GM19452 (cell line): ENCODE data around the gene OPCML.

Experiments
- ATAC-seq: cut with Tn5 transposase; IDR thresholded peaks from one replicate; pipeline ENCODE4 v1.9.1; 2021; ENCODE audit not compliant: unreplicated experiment

Gene OPCML

GRCh38 chr11:132831272-132831671, 701.0 kb downstream of the OPCML start:
- ATAC-seq, result no peak

- no peak for ATAC-seq
Observed at GRCh38 chr11:132824642-132825041, 707.7 kb downstream of the OPCML start.

- ATAC-seq, result no peak
Observed at GRCh38 chr11:132822276-132822675, 710.0 kb downstream of the OPCML start.

GRCh38 chr11:132821499-132821898, 710.8 kb downstream of the OPCML start:
- no peak for ATAC-seq

GRCh38 chr11:132821014-132821413, 711.3 kb downstream of the OPCML start:
- no peak for ATAC-seq

- ATAC-seq, result no peak
Observed at GRCh38 chr11:132818951-132819350, 713.4 kb downstream of the OPCML start.

GRCh38 chr11:132817387-132817786, 714.9 kb downstream of the OPCML start:
- ATAC-seq, result no peak

- ATAC-seq, result no peak
Observed at GRCh38 chr11:132814410-132814809, 717.9 kb downstream of the OPCML start.

GRCh38 chr11:132811649-132812048, 720.7 kb downstream of the OPCML start:
- no peak for ATAC-seq

GRCh38 chr11:132809070-132809469, 723.2 kb downstream of the OPCML start:
- no peak for ATAC-seq

GRCh38 chr11:132804258-132804657, 728.0 kb downstream of the OPCML start:
- ATAC-seq, result no peak

GRCh38 chr11:132803436-132803835, 728.9 kb downstream of the OPCML start:
- no peak for ATAC-seq

- no peak for ATAC-seq
Observed at GRCh38 chr11:132802947-132803346, 729.4 kb downstream of the OPCML start.

- no peak for ATAC-seq
Observed at GRCh38 chr11:132793831-132794230, 738.5 kb downstream of the OPCML start.

GRCh38 chr11:132792341-132793140, 739.8 kb downstream of the OPCML start:
- ATAC-seq, result no peak

- no peak for ATAC-seq
Observed at GRCh38 chr11:132790971-132791370, 741.3 kb downstream of the OPCML start.

- no peak for ATAC-seq
Observed at GRCh38 chr11:132790466-132790865, 741.8 kb downstream of the OPCML start.

GRCh38 chr11:132788816-132789325, 743.4 kb downstream of the OPCML start:
- no peak for ATAC-seq

- ATAC-seq, result no peak
Observed at GRCh38 chr11:132785878-132786277, 746.4 kb downstream of the OPCML start.

- no peak for ATAC-seq
Observed at GRCh38 chr11:132784441-132784840, 747.9 kb downstream of the OPCML start.

- ATAC-seq, result no peak
Observed at GRCh38 chr11:132782102-132782501, 750.2 kb downstream of the OPCML start.

- no peak for ATAC-seq
Observed at GRCh38 chr11:132780046-132780445, 752.3 kb downstream of the OPCML start.

- no peak for ATAC-seq
Observed at GRCh38 chr11:132779497-132779896, 752.8 kb downstream of the OPCML start.
